Activated CD4-positive, alpha-beta T cell treated with anti-CD3 and anti-CD28 coated beads, Interleukin-10, Interleukin-2, amounts not matched to agents 100 ng/mL and 50 ng/mL, durations not matched to agents 16 hours and 8 hours (primary cell): ENCODE data around the gene AKT3.

Experiments used
- DNase-seq: peaks from one replicate; pipeline ENCODE4 v3.0.0-alpha.2; 2020

AKT3 gene

GRCh38 chr1:243482141-243483022 is 367.7 kb downstream of the AKT3 start:
- peak; percentile 9 for DNase-seq

GRCh38 chr1:243481101-243481500 is 368.9 kb downstream of the AKT3 start:
- DNase-seq = no peak

- no peak for DNase-seq
Observed at GRCh38 chr1:243477731-243478290, 372.2 kb downstream of the AKT3 start.

- peak; percentile 15 for DNase-seq
Observed at GRCh38 chr1:243475966-243476365, 374.1 kb downstream of the AKT3 start.

GRCh38 chr1:243474906-243475305 is 375.1 kb downstream of the AKT3 start:
- DNase-seq = no peak

GRCh38 chr1:243474136-243474881 is 375.7 kb downstream of the AKT3 start:
- DNase-seq = no peak

GRCh38 chr1:243473227-243474135 is 376.6 kb downstream of the AKT3 start:
- DNase-seq = no peak

- DNase-seq = no peak
Observed at GRCh38 chr1:243471754-243472745, 378.0 kb downstream of the AKT3 start.

GRCh38 chr1:243471026-243471685 is 378.9 kb downstream of the AKT3 start:
- no peak for DNase-seq

- no peak for DNase-seq
Observed at GRCh38 chr1:243470502-243470901, 379.5 kb downstream of the AKT3 start.

GRCh38 chr1:243469497-243469896 is 380.5 kb downstream of the AKT3 start:
- DNase-seq = no peak

GRCh38 chr1:243465738-243466137 is 384.3 kb downstream of the AKT3 start:
- DNase-seq = peak; percentile 20

- no peak for DNase-seq
Observed at GRCh38 chr1:243465081-243465480, 385.0 kb downstream of the AKT3 start.

GRCh38 chr1:243462929-243463697 is 386.9 kb downstream of the AKT3 start:
- no peak for DNase-seq

- no peak for DNase-seq
Observed at GRCh38 chr1:243461700-243462099, 388.3 kb downstream of the AKT3 start.

- no peak for DNase-seq
Observed at GRCh38 chr1:243459059-243459458, 391.0 kb downstream of the AKT3 start.

- no peak for DNase-seq
Observed at GRCh38 chr1:243457363-243457982, 392.6 kb downstream of the AKT3 start.

- DNase-seq = no peak
Observed at GRCh38 chr1:243455760-243456651, 394.0 kb downstream of the AKT3 start.
